Activated CD4-positive, alpha-beta T cell treated with anti-CD3 and anti-CD28 coated beads for 24 hours (primary cell): ENCODE measurements around the gene EP300.
"Not testable (repeated sequence)": the region's sequence is repeated elsewhere in the genome, so short reads cannot be mapped to it uniquely, and the experiment has no call there.

Source experiments
- DNase-seq, 2 donors: peaks; one replicate each; pipeline ENCODE4 v3.0.0-alpha.2; 2020; ENCODE audit warnings: low read depth in 2 of 2

The EP300 gene

DNA sequence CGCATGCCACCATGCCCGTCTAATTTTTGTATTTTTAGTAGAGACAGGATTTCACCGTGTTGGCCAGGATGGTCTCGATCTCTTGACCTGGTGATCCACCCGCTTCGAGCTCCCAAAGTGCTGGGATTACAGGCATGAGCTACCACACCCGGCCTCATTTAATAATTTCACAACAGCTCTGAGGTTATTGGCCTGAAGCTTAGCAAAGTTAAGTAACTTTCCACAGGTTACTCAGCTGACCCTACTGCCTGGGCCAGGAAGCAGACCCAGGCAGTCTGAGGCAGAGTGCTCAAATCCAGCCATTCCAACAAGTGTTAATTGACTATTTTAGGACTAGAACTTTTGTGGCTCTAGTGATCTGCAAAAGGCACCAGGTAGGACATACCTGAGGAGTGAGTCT is 60.5 kb downstream of the EP300 start:
- no peak for DNase-seq

DNA sequence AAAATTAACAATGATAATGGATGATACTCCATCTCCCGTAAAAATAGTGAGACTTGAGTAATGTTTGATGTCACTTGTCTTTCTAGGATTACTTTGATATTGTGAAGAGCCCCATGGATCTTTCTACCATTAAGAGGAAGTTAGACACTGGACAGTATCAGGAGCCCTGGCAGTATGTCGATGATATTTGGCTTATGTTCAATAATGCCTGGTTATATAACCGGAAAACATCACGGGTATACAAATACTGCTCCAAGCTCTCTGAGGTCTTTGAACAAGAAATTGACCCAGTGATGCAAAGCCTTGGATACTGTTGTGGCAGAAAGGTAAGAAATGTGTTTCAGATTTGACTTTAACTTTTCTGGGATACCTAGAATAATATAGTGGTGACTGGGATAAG is 64.7 kb downstream of the EP300 start:
- DNase-seq: no peak

DNA sequence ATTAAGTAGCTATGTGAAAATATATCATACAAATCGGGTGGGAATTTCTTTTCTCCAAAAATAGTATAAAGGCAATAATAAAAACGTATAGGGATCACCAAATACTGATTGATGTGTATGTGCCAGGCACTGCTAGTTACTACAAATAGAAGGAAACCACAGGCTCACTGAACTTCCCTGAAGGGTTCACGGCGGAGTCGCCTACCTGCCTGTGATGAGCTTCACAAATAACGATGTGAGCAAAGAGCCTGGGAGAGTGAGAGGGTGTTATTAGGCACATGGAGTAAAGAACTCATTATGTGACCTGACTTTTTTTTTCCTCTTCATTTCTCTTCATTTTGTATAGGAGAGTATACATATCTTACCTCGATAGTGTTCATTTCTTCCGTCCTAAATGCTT is 76.8 kb downstream of the EP300 start:
- DNase-seq: no peak

DNA sequence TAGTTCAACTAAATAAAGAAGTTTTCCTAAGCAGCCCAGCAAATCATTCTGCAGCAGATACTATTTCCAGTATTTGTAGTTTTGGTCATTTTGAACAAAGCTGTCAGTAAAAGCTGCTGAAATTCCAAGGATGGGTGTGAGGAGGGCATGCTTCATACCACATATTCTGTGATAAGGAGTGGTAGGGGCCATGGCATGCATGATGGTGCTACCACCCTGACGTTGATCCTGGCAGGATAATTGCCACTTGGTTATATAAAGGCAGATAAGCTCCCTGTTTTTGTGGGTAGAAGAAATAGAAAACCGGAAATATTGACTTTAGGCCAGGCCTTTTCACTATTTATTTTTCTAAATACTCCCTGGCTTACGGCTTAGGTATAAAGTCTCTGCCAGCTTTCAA is 79.6 kb downstream of the EP300 start:
- DNase-seq: no peak

DNA sequence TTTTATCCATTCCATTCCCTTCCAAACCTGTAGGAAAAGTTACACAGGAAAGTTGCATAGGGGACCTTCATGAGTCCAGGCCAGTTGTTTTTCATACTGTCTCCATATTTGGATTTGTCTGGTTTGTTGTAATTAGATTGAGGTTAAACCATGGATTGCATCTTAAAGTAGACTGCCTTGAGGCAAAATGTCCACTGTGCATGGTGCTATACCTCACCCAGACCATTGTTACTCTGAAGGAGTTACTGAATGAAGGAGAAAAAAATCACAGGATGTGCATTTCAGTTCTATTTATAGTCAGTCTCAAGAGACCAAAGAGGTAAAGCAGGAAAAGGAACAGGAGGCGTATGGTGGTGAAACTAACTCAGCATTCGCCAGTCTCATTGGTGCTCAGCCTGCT is 83.2 kb downstream of the EP300 start:
- no peak for DNase-seq

DNA sequence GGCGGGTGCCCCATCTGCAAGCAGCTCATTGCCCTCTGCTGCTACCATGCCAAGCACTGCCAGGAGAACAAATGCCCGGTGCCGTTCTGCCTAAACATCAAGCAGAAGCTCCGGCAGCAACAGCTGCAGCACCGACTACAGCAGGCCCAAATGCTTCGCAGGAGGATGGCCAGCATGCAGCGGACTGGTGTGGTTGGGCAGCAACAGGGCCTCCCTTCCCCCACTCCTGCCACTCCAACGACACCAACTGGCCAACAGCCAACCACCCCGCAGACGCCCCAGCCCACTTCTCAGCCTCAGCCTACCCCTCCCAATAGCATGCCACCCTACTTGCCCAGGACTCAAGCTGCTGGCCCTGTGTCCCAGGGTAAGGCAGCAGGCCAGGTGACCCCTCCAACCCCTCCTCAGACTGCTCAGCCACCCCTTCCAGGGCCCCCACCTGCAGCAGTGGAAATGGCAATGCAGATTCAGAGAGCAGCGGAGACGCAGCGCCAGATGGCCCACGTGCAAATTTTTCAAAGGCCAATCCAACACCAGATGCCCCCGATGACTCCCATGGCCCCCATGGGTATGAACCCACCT is 84.7 kb downstream of the EP300 start:
- no peak for DNase-seq

DNA sequence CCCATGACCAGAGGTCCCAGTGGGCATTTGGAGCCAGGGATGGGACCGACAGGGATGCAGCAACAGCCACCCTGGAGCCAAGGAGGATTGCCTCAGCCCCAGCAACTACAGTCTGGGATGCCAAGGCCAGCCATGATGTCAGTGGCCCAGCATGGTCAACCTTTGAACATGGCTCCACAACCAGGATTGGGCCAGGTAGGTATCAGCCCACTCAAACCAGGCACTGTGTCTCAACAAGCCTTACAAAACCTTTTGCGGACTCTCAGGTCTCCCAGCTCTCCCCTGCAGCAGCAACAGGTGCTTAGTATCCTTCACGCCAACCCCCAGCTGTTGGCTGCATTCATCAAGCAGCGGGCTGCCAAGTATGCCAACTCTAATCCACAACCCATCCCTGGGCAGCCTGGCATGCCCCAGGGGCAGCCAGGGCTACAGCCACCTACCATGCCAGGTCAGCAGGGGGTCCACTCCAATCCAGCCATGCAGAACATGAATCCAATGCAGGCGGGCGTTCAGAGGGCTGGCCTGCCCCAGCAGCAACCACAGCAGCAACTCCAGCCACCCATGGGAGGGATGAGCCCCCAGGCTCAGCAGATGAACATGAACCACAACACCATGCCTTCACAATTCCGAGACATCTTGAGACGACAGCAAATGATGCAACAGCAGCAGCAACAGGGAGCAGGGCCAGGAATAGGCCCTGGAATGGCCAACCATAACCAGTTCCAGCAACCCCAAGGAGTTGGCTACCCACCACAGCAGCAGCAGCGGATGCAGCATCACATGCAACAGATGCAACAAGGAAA is 85.4 kb downstream of the EP300 start:
- DNase-seq: no peak

DNA sequence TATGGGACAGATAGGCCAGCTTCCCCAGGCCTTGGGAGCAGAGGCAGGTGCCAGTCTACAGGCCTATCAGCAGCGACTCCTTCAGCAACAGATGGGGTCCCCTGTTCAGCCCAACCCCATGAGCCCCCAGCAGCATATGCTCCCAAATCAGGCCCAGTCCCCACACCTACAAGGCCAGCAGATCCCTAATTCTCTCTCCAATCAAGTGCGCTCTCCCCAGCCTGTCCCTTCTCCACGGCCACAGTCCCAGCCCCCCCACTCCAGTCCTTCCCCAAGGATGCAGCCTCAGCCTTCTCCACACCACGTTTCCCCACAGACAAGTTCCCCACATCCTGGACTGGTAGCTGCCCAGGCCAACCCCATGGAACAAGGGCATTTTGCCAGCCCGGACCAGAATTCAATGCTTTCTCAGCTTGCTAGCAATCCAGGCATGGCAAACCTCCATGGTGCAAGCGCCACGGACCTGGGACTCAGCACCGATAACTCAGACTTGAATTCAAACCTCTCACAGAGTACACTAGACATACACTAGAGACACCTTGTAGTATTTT is 86.1 kb downstream of the EP300 start:
- DNase-seq: no peak

DNA sequence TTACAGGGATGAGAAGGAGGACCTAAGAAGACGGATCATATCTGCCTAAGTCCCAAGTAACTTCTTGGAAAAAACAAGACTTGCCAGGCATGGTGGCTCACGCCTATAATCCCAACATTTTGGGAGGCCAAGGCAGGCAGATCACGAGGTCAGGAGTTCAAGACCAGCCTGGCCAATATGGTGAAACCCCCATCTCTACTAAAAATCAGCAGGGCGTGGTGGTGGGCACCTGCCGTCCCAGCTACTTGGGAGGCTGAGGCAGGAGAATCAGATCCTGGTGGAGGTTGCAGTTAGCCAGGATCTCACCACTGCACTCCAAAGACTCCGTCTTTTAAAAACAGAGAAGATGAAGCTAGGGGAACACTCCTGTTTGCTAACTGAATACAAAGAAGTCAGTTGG is 88.0 kb downstream of the EP300 start:
- DNase-seq: not testable (repeated sequence)

DNA sequence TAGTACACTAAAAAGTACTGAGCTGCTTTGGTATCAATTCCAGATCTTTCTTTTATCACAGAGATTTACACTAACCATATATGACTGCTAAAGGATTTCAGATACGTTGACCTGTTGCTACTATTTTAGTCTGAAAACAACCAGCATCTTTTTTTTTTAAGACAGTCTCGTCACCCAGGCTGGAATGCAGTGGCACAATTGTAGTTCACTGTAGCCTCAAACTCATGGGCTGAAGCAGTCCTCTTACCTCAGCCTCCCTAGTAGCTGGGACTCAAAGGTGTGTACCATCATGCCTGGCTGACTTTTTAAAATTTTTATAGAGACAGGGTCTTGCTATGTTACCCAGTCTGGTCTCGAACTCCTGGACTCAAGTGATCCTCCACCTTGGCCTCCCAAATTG is 88.5 kb downstream of the EP300 start:
- no peak for DNase-seq

DNA sequence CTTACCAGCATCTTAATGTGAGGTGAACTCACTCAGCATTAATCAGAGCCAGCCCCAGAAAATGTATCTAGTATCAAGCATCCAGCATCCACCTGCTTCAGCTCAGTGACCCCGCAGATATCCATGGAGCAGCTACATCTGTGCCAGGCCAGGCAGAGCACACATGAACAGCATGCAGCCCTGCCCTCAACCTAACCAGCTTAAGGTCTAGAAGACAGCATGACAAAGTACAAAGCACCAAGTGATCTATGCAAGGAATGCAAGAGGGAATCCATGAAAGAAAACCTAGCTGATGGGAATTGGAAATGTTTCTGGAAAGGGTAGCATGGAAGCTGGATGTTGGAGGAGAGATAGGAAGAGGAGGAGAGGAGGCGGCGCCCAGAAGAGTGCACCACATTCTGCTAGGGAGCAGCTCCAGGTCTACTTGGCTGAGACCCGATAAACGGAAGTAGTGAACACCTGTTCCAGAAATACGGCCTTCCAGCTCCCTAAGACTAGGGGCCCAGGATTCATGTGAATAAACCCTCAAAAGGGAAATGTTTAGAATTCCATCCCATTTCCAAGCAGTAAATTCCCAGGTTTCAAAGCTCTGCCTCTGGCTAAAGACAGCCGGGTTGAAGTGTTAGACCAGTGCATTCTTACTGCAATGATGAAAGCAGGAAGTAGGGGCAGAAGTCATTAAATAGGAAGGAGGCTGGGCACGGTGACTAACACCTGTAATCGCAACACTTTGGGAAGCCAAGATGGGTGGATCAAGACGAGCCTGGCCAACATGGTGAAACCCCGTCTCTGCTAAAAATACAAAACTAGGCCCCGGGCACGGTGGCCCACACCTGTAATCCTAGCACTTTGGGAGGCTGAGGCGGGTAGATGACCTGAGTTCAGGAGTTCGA is 89.2 kb downstream of the EP300 start:
- DNase-seq: no peak

DNA sequence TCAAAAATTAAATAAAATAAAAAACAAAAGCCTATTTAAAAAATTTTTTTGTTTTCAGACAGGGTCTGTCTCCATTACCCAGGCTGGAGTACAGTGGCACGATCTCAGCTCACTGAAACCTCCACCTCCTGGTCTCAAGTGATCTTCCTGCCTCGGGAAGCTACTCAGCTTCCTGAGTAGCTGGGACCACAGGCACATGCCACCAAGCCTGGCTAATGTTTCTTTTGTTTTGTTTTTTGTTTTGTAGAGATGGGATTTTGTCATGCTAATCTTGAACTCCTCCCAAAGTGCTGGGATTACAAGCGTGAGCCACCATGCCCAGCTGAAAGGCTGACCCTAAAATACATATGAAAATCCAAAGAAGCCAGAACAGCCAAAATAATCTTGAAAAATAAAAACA is 92.3 kb downstream of the EP300 start:
- DNase-seq: no peak

DNA sequence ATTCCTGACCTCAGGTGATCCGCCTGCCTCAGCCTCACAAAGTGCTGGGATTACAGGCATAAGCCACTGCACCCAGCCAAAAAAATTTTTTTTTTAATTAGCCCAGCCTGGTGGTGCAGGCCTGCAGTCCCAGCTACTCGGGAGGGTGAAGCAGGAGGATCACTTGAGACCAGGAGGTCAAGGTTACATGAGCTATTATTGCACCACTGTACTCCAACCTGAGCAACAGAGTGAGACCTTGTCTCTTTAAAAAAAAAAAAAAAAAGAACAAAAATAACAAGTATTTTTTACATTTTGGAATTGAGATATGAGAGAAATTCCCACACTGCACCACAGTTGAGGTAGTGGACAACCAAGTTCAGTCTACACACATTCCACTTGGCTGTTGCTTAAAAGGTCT is 99.1 kb downstream of the EP300 start:
- DNase-seq: no peak

DNA sequence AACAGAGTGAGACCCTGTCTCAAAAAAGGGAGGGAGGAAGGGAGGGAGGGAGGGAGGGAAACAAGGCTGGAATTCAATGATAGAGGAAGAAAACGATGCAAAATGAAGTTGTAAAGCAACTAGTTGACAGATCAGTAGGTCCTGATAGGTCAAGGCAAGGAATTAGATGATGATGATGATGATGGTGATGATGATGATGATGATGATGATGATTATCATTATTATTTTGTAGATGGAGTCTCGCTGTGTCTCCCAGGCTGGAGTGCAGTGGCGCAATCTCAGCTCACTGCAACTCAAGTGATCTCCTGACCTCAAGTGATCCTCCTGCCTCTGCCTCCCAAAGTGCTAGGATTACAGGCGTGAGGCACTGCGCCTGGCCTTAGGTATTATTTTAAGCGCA is 101.4 kb downstream of the EP300 start:
- DNase-seq: no peak

DNA sequence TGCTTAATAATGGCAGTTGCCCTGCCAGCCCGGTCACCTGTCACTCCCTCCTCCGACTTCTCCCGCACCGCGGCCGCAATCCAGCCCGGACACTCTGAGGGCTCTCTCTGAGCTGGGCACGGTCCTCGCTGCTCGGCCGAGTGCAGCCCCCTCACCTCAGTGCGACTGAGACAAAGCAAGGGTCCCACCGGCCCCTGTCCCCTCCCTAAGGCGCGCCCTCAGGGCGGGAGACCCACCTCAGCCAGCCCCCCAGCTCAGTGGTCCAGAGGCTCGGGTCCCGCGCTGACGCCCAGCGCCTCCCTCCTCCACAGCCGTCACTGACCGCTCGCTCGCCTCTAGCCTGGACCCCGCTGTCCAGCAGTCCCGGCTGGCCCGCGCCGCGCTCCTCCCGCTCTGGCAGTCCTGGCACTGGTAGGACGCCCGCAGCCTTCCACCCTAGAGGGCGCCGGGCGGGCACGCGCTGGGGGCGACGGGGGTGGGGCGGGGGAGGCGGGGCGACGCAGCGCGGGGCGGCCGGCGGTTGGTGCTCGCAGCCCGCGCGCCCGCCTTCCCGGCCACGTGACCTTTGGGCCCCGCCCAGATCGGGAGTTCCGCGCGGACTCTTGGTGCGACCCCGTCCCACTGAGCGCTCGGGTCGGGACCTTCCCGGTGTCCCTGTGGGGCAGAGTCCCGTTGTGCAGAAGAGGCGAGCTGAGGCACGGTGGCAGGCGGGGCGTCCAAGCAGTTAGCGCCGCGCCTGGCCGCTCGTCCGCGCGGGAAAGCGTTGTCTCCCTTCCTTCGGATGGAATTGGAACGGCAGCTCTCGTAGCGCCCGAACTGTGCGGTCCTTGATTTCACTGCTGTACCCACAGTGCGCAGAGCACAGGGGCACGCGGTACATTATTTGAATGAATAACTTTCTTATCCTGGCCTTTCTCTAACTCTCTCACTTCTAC is 104.9 kb downstream of the EP300 start:
- peak; percentile 75 to 76 for DNase-seq

DNA sequence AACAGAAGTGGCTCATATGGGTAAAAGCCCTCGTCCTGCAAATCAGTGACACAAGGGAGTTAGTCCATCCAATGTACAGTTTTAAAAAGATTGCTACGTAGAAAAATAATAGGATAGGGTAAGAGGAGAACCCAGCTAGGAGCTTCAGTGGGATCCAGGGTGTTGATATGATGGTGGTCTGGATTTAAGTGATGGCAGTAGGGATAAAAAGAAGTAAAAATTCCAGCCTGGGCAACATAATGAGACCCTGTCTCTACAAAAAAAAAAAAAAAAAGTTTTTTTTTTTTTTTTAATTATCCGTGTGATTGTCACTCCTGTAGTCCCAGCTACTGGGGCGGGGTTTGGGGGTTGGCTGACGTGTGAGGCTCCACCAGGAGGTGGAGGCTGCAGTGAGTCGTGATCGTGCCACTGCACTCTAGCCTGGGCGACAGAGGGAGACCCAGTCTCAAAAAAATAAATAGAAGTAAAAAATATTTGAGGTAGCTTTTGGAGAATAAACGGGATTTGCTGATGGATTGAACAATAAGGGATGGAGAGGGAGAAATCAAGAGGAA is 105.7 kb downstream of the EP300 start:
- peak; percentile 34 to 61 for DNase-seq

DNA sequence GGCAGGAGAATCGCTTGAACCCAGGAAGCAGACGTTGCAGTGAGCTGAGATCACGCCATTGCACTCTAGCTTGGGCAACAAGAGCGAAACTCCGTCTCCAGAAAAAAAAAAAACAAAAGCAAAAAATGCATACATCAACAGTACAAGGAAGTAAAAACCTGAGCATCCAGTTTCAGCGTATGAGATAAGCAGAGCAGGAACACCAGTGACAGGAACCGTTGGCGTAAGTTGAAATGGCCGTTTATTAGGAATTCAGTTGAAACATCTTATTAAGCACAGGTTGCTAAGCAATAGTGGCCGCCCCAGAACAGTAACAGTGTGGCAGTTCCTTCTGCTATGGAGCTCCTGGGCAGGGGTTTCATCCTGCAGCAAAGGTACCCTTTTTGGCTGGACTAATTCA is 108.7 kb downstream of the EP300 start:
- DNase-seq: no peak

DNA sequence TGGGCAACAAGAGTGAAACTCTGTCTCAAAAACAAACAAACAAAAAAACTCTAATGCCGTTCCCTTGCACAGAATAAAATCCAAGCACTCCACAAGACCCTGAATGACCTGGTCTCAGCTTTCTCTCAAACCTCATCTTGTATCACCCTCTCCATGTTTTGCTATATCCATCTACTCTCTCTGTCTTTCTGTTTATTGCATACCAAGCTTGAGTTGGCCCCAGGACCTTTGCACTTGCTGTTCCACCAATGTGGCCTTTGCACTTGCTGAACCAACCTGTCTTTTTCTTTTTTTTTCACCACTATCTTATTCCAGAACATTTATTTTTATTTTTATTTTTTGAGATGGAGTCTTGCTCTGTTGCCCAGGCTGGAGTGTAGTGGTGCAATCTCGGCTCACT is 110.7 kb downstream of the EP300 start:
- DNase-seq: no peak

DNA sequence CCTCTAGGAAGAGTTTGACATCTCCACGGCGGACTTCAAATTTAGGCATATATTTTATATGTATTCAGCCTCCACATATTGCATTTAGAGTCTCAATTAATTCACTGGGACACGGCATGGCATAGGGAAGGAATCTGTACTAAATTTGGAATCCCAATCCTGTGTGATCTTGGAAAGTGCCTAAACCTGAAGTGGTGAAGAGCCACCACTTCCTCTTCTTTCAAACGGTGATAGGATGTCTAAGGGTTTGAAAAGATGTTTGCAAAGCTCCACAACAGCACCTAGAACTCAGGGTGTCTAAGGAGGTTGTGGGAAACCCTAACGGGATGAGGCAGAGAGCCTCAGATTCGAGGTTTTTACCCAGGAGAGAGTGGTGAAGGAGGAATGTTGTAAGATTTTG is 111.7 kb downstream of the EP300 start:
- no peak for DNase-seq

DNA sequence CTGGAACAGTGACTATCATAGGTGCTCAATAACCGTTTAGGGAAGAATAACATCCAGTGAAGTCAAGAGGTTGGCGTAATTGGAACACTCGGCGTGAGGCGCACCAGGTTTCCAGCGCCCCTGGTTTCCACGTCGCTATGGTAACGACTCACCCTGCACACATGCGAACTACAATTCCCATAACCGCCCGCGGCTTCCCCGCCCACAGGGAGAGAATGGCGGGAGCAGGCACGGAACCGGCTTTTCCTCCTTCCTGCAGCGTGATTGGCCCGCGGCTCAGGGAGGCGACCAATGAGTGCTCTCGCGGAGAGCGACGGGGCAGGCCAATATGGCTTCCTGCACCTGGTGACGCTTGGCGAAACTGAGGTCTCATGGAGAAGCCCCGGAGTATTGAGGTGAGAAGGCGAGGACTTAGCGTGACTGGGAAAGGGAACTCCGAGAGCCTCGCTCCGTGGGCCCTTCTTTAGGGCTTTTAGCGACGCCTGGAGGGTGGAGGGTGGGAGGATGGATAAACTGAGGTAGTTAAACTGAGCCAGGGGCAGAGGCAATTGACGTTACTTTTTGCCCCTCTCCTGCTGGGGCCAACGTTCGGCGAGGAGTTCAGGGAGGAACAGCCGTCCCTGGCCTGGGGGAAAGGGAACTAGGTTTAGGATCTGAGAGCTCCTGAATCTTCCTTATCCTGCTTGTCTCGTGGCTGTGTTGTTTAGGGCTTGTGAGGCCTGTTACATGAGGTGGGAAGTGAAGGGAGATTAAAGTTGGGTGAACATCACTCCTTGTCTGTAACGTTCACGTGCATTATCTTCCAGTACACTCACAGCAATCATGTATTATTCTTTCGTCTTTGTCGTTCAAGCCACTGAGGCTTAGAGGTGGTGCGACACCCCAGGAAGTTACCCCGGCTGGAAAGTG is 112.9 kb downstream of the EP300 start, which contains the start of gene L3MBTL2:
L3MBTL2 (plus strand) TSS at position 321 of the 909 bp plus-strand sequence; CDS start at position 372, 51 bp downstream.
- DNase-seq: peak; percentile 97 to 99
